SW 1271 (cell line): Measurements from ENCODE around the gene HAO2.
"Not testable (repeated sequence)": the region's sequence is repeated elsewhere in the genome, so short reads cannot be mapped to it uniquely, and the experiment has no call there.

Experiments
- DNase-seq, 2 experiments: peaks; one replicate each; lab custom pipeline; 2025; lab: John Stamatoyannopoulos, UW

HAO2 gene

GRCh38 chr1:119345398-119345797 lies 23.2 kb upstream of the HAO2 start:
- DNase-seq: no peak

GRCh38 chr1:119347858-119348257 lies 20.7 kb upstream of the HAO2 start:
- no peak for DNase-seq

GRCh38 chr1:119348941-119349340 lies 19.6 kb upstream of the HAO2 start:
- no peak for DNase-seq

GRCh38 chr1:119350866-119351265 lies 17.7 kb upstream of the HAO2 start:
- not testable (repeated sequence) for DNase-seq

GRCh38 chr1:119351997-119352396 lies 16.6 kb upstream of the HAO2 start:
- no peak for DNase-seq

- no peak for DNase-seq
Observed at GRCh38 chr1:119353836-119354235, 14.7 kb upstream of the HAO2 start.

GRCh38 chr1:119358636-119359035 lies 9.9 kb upstream of the HAO2 start:
- no peak for DNase-seq

GRCh38 chr1:119359730-119360129 lies 8.9 kb upstream of the HAO2 start:
- no peak for DNase-seq

- DNase-seq: no peak
Observed at GRCh38 chr1:119361205-119361604, 7.4 kb upstream of the HAO2 start.

GRCh38 chr1:119361620-119362344 lies 6.8 kb upstream of the HAO2 start:
- DNase-seq: no peak

- no peak for DNase-seq
Observed at GRCh38 chr1:119363162-119363561, 5.4 kb upstream of the HAO2 start.

- no peak for DNase-seq
Observed at GRCh38 chr1:119364640-119365039, 3.9 kb upstream of the HAO2 start.

- no peak for DNase-seq
Observed at GRCh38 chr1:119366424-119366823, 2.2 kb upstream of the HAO2 start.

GRCh38 chr1:119367432-119368124 lies 1.0 kb upstream of the HAO2 start:
- peak in 1 of 2 experiments; percentile 23 for DNase-seq

GRCh38 chr1:119370748-119371147 lies 2.2 kb downstream of the HAO2 start:
- no peak for DNase-seq

GRCh38 chr1:119371815-119372214 lies 3.2 kb downstream of the HAO2 start:
- no peak for DNase-seq

- no peak for DNase-seq
Observed at GRCh38 chr1:119372503-119373086, 4.0 kb downstream of the HAO2 start.

- no peak for DNase-seq
Observed at GRCh38 chr1:119373465-119373864, 4.9 kb downstream of the HAO2 start.

- no peak for DNase-seq
Observed at GRCh38 chr1:119374208-119374874, 5.8 kb downstream of the HAO2 start.

GRCh38 chr1:119375366-119375765 lies 6.8 kb downstream of the HAO2 start:
- no peak for DNase-seq

GRCh38 chr1:119376594-119376993 lies 8.0 kb downstream of the HAO2 start:
- DNase-seq: no peak

GRCh38 chr1:119377594-119377993 lies 9.0 kb downstream of the HAO2 start:
- DNase-seq: not testable (repeated sequence)

- DNase-seq: no peak
Observed at GRCh38 chr1:119379117-119379516, 10.5 kb downstream of the HAO2 start.
